NCI-H748 treated with DMSO at 0.1 percent for 48 hours (cell line): ENCODE results near the gene RBCK1.
"Not testable (repeated sequence)": the region's sequence is repeated elsewhere in the genome, so short reads cannot be mapped to it uniquely, and the experiment has no call there.

Experiments
- DNase-seq: peaks from one replicate; lab custom pipeline; 2025; lab: John Stamatoyannopoulos, UW

RBCK1 gene

GRCh38 chr20:437787-438486 lies 29.8 kb downstream of the RBCK1 start:
- DNase-seq: no peak

GRCh38 chr20:438571-439469 lies 30.7 kb downstream of the RBCK1 start:
- no peak for DNase-seq

GRCh38 chr20:440148-440547 lies 32.0 kb downstream of the RBCK1 start:
- no peak for DNase-seq

- DNase-seq: no peak
Measured at GRCh38 chr20:440636-441035, 32.5 kb downstream of the RBCK1 start.

GRCh38 chr20:443223-443775 lies 35.2 kb downstream of the RBCK1 start:
- DNase-seq: no peak

GRCh38 chr20:444117-444516 lies 36.0 kb downstream of the RBCK1 start:
- no peak for DNase-seq

- DNase-seq: no peak
Measured at GRCh38 chr20:444862-445426, 36.8 kb downstream of the RBCK1 start.

- no peak for DNase-seq
Measured at GRCh38 chr20:445514-446336, 37.6 kb downstream of the RBCK1 start.

- DNase-seq: not testable (repeated sequence)
Measured at GRCh38 chr20:452021-452420, 43.9 kb downstream of the RBCK1 start.

- no peak for DNase-seq
Measured at GRCh38 chr20:454951-455350, 46.9 kb downstream of the RBCK1 start.

- no peak for DNase-seq
Measured at GRCh38 chr20:458776-459175, 50.7 kb downstream of the RBCK1 start.

GRCh38 chr20:460180-460579 lies 52.1 kb downstream of the RBCK1 start:
- no peak for DNase-seq

- DNase-seq: no peak
Measured at GRCh38 chr20:460707-461106, 52.6 kb downstream of the RBCK1 start.

- peak; percentile 33 for DNase-seq
Measured at GRCh38 chr20:461254-462198, 53.4 kb downstream of the RBCK1 start.

- peak; percentile 88 for DNase-seq
Measured at GRCh38 chr20:462199-462991, 54.3 kb downstream of the RBCK1 start, which contains the start of gene TBC1D20. Gene TBC1D20 (minus strand): TSS chr20:462533. CDS start chr20:462405, 128 bp downstream.

GRCh38 chr20:467755-468154 lies 59.7 kb downstream of the RBCK1 start:
- no peak for DNase-seq

- no peak for DNase-seq
Measured at GRCh38 chr20:469746-470490, 61.8 kb downstream of the RBCK1 start.

GRCh38 chr20:472137-472846 lies 64.2 kb downstream of the RBCK1 start:
- DNase-seq: no peak
